NCI-H226 (cell line): ENCODE results near the gene SEMA3B.
"Not testable (repeated sequence)": the region's sequence is repeated elsewhere in the genome, so short reads cannot be mapped to it uniquely, and the experiment has no call there.

ENCODE experiments used
- DNase-seq: peaks from one replicate; pipeline ENCODE4 v3.0.0-alpha.2; 2015

SEMA3B gene

DNA sequence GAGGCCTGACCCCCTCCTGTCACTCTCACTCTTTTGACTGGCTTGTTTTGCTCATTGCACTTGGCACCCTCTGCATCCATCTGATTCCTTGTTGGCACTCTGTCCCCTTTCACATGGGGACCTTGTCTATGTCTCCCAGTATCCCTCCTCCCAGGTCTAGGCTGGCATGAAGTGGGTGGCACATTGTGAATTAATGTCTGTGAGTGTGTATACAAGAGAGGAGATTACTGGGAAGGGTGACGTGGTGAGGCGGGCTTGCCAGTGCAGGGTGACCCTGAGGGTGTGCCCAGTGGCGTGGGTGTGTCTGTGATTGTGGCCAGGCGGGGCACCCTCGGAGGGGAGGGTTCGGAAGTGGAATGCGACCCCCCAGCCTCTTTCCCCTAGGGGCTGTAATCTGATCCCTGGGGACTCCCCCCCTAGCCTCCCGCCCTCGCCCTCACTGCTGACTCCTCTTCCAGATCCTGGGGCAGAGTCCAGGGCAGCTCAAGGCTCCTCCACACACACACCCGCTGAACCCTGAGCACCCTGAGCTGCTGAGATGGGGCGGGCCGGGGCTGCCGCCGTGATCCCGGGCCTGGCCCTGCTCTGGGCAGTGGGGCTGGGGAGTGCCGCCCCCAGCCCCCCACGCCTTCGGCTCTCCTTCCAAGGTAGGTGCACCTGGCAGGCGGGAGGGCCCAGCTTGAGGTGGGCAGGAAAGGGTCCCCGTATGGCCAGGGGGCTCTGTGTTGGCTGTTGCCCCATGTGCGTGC is at the start of gene SEMA3B:
SEMA3B (plus strand) TSS at position 445 of the 749 bp plus-strand sequence; CDS start at position 539, 94 bp downstream.
- peak; percentile 39 for DNase-seq

DNA sequence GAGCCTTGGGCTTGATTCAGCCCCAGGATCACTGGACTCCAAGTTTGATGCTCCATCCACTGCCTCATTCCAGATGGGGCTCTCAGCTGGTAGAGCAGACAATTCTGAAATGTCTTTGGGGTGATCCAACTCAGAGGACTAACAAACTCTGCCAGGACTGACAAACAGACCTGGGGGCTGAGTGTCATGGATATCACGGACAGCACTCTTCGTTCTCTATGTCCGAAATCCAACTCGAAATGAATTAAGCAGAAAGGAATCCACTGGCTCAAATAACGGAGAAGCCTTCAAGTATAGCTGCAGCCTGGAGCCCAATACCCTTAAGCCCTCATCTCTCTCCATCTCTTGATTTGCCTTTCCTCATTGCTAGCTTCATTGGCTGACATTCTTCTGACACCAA is 49.7 kb upstream of the SEMA3B start:
- DNase-seq, result no peak

DNA sequence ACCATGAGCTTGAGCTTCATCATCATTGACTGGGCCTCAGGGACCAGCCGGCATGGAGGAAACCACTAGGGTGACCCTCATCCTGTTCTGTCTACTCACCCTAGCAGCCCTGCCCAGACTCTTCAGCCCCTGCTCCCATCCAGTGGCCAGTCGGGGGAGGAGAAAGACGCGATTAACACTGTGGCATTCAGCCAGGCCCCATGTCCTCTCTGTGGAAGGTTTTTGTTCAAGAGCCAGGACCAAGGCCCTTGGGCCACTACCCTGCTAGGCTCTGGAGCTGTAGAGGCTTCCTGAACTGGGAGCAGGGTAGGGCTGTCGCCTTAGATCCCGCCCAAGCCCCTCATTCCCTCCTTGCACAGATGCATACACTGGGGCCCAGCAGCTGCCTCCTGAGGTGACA is 48.8 kb upstream of the SEMA3B start:
- no peak for DNase-seq

GRCh38 chr3:50221051-50221410 is 47.9 kb upstream of the SEMA3B start:
- no peak for DNase-seq

- DNase-seq, result no peak
These were observed 47.4 kb upstream of the SEMA3B start for GRCh38 chr3:50221411-50222168.

DNA sequence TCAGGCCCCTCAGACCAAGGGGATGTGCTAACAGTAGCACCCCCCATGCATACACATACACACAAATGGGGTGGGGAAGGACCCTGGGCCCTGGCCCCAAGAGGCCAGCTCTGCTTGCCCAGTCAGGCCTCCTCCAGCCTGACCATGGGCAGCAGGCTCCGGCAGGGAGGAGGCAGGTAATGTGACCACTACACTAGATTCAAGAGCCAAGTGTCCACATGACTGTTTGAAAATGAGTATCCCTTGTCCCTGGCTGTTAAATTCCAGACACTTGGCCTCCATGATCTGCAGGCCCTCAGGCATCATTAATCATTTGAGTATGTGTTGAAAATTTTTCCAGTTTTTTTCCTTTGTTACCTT is 46.8 kb upstream of the SEMA3B start:
- DNase-seq, result no peak

DNA sequence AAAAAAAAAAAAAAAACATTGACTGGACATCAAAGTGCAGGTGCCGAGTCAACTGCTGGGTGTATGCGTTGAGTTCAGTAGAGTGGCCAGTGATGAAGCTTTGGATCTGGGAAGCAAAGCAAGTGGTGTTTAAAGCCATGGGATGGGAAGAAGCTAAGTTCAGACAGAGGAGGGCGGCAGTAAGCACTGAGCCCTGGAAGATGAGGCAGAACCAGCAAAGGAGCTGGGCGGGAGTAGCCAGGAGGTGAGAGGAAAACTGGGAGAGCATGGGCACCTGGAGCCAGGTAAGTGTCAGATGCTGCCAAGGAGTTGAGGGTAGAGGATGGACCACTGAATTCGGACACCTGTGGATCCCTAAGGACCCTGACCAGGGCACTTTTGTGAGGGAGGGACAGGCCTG is 44.3 kb upstream of the SEMA3B start:
- DNase-seq, result no peak

- peak; percentile 28 for DNase-seq
These were observed 42.0 kb upstream of the SEMA3B start for GRCh38 chr3:50226888-50227389.

- peak; percentile 78 for DNase-seq
These were observed 41.4 kb upstream of the SEMA3B start for GRCh38 chr3:50227390-50228183.

DNA sequence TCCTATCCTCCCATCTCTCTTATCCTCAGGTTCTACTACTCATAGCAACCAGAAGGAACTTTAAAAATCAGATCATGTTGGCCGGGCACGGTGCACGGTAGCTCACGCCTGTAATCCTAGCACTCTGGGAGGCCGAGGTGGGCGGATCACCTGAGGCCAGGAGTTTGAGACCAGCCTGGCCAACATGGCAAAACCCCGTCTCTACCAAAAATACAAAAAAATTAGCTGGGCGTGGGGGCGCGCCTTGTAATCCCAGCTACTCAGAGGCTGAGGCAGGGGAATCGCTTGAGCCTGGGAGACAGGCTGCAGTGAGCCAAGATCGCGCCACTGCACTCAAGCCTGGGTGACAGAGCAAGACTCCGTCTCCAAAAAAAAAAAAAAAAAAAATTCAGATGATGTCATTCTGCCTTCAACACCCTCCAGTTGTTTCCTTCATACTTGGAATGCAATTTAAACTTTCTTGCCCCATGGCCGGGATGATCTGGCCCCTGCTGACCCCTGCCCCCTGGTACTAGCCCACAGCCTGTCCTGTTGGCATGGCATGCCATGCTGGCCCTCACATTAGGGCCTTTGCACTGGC is 40.7 kb upstream of the SEMA3B start:
- not testable (repeated sequence) for DNase-seq

DNA sequence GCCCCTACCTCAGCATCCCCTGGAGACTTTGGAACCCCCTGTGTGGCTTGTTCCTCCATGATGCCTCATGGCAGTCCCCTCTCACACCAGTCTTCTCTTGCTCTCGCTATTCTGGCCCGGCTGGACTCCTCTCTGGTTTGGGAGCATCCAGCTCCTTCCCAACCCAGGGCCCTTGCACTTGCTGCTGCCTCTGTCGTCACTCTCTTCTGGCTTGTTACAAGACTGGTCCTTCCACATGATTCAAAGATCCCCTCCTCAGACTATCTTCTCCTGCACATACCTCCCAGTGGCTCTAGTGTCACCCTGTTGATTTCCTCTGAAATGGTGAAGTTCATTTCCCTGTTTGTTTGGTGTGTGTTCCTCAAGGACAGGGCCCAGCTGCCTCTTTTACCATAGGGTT is 39.5 kb upstream of the SEMA3B start:
- no peak for DNase-seq

DNA sequence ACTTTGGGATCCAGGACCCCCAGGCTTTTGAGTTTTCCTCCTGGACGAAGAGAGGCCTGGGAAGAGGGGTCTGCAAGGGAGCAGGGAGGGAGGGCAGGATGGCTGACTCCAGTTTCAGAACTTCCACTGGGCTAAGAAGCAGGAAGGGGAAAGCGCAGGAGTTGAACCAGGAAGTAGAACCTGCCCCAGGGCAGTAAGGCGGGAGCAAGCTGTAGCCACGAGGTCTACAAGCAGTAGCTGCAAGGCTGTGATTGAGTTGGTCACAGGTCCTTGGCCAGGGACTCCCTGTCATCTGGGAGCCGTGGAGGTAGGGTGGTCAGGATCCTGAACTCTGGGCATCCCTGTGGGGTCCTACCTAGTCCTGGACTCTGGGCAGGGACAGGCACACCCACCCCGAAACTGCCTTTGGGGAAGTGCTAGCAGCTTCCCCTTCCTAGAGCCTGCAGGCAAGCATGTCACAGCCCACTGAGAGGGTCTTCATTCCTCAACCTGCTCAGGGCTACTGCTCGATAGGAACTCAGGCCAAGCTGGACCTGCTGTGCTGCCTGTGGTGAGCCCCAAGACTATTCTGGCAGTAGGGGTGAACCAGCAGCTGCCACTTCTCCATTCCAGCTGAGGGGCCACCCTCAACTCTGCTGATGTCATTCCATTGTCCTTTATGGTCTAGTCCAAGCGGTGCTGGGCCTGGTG is 38.7 kb upstream of the SEMA3B start:
- DNase-seq, result no peak

- DNase-seq, result no peak
These were observed 38.2 kb upstream of the SEMA3B start for GRCh38 chr3:50230794-50231125.

DNA sequence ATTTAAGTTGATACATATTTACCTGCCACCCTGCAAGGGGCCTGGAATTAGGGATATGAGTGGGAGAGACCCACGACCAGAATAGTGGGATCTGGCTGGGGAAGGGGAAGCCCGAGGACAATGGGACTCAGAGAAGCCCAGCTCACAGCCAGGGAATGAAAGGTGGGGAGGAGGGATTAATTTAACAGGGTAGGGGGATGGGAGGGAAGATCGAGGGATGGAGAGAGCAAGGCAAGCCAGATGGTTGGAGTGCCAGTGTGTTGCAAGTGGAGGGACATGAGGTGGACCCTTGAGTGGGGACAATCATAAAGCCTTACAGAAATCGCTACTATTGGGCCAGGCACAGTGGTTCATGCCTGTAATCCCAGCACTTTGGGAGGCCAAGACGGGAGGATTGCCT is 37.4 kb upstream of the SEMA3B start:
- DNase-seq, result no peak

DNA sequence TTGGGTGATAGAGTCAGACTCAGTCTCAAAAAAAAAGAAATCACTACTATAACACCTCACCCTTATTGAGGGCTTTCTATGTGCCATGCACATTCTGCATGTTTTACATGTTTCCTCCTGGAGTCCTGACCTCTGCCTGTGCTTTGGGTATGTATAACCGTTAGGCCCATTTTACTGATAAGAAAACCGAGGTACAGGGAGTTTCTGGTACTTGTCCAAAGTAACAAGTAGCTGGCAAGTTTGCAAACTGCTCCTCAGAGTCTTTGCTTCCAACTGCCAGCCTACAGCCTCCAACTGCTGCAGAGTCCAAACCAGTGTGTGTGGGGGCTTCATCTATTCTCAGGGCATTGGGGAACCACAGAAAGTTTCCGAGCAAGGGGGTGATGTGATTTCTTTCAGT is 36.6 kb upstream of the SEMA3B start:
- no peak for DNase-seq

- DNase-seq, result no peak
These were observed 35.8 kb upstream of the SEMA3B start for GRCh38 chr3:50233176-50233575.

DNA sequence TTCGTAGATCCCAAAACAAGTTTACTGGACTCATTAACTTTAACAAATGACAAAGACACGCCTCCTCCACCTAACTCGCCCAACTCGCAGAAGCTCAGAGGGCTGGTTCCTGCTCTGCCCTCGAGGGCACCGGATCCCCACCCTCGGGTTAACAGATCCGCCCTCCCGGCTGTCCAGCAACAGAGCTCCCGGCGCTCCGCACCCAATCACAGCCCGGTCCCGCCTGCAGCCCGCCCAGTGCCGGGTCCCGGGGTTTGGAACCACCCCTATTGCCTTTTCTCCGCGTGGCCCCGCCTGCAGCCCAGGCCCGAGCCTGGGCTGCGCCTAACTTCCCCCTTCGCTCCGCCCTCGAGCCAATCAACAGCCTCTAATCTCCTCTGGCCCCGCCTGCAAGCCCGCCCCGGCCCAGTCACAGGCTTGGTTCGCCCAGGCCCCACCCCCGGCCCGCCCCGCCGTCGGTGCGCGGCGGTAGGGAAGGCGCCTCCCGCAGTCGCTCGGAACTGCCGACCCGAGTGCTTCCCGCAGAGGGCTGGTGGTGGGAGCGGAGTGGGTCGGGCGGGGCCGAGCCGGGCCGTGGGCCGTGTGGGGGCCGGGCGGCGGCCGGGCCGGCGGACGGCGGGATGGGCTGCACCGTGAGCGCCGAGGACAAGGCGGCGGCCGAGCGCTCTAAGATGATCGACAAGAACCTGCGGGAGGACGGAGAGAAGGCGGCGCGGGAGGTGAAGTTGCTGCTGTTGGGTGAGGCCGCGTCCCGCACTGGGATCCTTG is 33.0 kb upstream of the SEMA3B start, which contains the start of gene GNAI2:
GNAI2 (plus strand) TSS at position 489 of the 768 bp plus-strand sequence; CDS start at position 621, 132 bp downstream.
- DNase-seq, result peak; percentile 86

GRCh38 chr3:50236484-50237132 is 32.3 kb upstream of the SEMA3B start:
- DNase-seq, result no peak

DNA sequence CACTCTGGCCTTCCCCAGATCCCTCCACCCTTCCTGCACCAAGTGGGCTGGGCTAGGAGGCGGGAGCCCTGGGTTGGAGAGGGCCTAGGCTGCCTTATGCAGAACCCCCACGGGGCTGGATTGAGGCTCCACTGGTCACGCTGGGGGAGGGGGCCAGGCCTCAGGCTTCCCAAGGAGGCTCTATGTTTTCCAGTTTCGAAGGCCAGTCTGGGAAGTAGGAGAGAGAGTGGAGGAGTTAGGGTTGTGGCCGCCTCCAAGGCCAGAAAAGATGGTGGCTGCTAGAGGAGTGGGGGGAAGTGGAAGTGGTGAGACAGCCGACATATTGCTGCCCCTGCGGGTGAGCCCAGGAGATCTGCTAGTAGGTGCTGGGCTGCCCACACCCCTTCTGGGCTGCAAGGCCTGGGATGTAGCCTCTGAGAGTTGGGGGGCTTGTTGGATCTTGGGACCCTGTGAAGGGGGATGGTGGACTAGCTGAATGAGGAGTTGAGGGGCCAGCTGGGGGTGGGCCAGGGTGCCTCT is 31.8 kb upstream of the SEMA3B start:
- DNase-seq, result no peak

DNA sequence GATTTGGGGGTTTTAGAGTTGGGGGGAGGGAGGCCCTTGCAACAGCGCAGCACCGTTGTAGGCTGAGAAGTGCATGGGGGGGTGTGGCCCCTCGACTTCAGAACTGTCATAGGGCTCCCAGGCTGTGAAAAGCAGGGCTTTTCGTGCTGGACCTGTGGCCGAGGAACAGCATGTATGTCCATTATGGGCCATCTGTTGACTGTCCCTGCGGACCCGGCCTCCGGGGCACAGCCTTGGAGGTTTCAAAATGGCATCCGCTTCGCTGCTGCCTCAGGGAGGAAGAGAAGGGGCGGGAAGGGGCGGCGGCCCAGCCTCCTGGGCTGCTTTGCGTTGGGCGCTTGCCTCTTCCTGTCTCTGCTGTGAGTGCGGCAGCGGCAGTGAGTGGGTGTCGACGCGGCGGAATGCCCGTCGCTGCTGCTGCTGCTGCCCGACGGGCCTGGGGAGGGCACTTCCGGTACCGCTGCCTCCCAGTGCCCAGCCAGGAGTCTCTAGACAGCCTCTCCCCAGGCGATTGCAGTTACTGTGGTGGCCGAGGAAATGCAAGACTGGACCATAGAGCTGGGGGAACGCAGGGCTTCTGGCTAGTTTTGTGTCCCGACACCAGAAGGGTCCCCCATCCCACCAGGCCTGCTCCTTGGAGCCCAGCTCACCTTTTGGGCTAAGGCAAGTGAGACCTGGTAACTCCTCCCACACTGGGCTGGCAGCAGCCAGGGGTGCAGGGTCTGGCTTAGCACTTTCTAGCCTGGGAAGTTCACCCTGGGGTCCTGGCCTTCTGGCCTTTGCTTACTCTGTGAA is 31.0 kb upstream of the SEMA3B start:
- peak; percentile 77 for DNase-seq
